ACHN (cell line): Measurements from ENCODE around the gene CD2BP2.
A peak's percentile ranks its signal among the peaks of the same experiment; 100 is the strongest.
"Not testable (repeated sequence)": the region's sequence is repeated elsewhere in the genome, so short reads cannot be mapped to it uniquely, and the experiment has no call there.

Experiments used
- DNase-seq: peaks from one replicate; pipeline ENCODE4 v3.0.0-alpha.2; 2015
- in situ Hi-C: cut with HindIII; loops from 2 replicates; pipeline ENCODE4 v1.10.0; 2017; ENCODE audit warnings: low sequenced_read_pairs, low pct_ligation_motif_present, low pct_unique_long_range_greater_than_20kb

CD2BP2 gene

GRCh38 chr16:30355144-30355953 is at the start of gene CD2BP2:
Gene CD2BP2 (minus strand): TSS chr16:30355308. CDS start chr16:30354681, 627 bp downstream.
- in situ Hi-C loops, result no loop called here

GRCh38 chr16:30401768-30402425 is 46.8 kb upstream of the CD2BP2 start:
- no peak for DNase-seq
- in situ Hi-C loops, result no loop called here

More at GRCh38 chr16:30355144-30355953, at the start of gene CD2BP2:
- DNase-seq, result peak; percentile 100

- DNase-seq, result no peak
- in situ Hi-C loops, result no loop called here
These were observed 44.5 kb upstream of the CD2BP2 start for GRCh38 chr16:30399435-30400186.

GRCh38 chr16:30398661-30399434 is 43.7 kb upstream of the CD2BP2 start:
- DNase-seq, result no peak
- in situ Hi-C loops, result no loop called here

- no peak for DNase-seq
- in situ Hi-C loops, result no loop called here
These were observed 42.9 kb upstream of the CD2BP2 start for GRCh38 chr16:30397776-30398660.

GRCh38 chr16:30397056-30397455 is 41.9 kb upstream of the CD2BP2 start:
- in situ Hi-C loops, result no loop called here

GRCh38 chr16:30396627-30397026 is 41.5 kb upstream of the CD2BP2 start:
- DNase-seq, in situ Hi-C loops: not testable (repeated sequence)

More at GRCh38 chr16:30397056-30397455, 41.9 kb upstream of the CD2BP2 start:
- no peak for DNase-seq

- no peak for DNase-seq
- in situ Hi-C loops, result no loop called here
These were observed 41.0 kb upstream of the CD2BP2 start for GRCh38 chr16:30395992-30396585.

GRCh38 chr16:30395155-30395991 is 40.3 kb upstream of the CD2BP2 start, which contains the start of gene ZNF48:
Gene ZNF48 (plus strand): TSS chr16:30395420. CDS start chr16:30395795, 375 bp downstream.
- DNase-seq, result peak; percentile 93
- in situ Hi-C loops, result no loop called here

- peak; percentile 33 for DNase-seq
- in situ Hi-C loops, result no loop called here
These were observed 39.6 kb upstream of the CD2BP2 start for GRCh38 chr16:30394592-30395154.

GRCh38 chr16:30383521-30383920 is 28.4 kb upstream of the CD2BP2 start:
- no peak for DNase-seq
- in situ Hi-C loops, result no loop called here

- DNase-seq, result no peak
- in situ Hi-C loops, result no loop called here
These were observed 27.2 kb upstream of the CD2BP2 start, which contains the start of gene SEPTIN1 for GRCh38 chr16:30382111-30382881. Gene SEPTIN1 (minus strand): TSS chr16:30382561. CDS start chr16:30382542, 19 bp downstream.

GRCh38 chr16:30381291-30382041 is 26.4 kb upstream of the CD2BP2 start:
- in situ Hi-C loops, result no loop called here
- DNase-seq, result no peak

GRCh38 chr16:30380803-30381208 is 25.7 kb upstream of the CD2BP2 start:
- in situ Hi-C loops, result no loop called here
- no peak for DNase-seq
